Activated CD8-positive, alpha-beta T cell treated with anti-CD3 and anti-CD28 coated beads for 36 hours (primary cell): Measurements from ENCODE around the gene EXOC4. TPM values are rescaled to one million over a fixed set of nuclear protein-coding genes. Genes with fewer than 3 reads are reported as not detected.

ENCODE experiments used
- ATAC-seq: fragments of 200-7000 bp; cut with Tn5 transposase; one replicate; pipeline ENCODE4 v1.10.0; 2021; ENCODE audit warnings: mild to moderate bottlenecking, moderate library complexity
- CTCF ChIA-PET: fragments of 350-600 bp; sonication (Branson Sonifier 250); formaldehyde crosslinking; loops from one replicate; lab custom pipeline; 2021; ENCODE audit warnings: antibody characterized with exemption; lab: Charles Lee
- POLR2A ChIA-PET: fragments of 350-600 bp; sonication (Branson Sonifier 250); formaldehyde crosslinking; loops from one replicate; lab custom pipeline; 2021; ENCODE audit warnings: antibody characterized with exemption; lab: Charles Lee
- DNase-seq: peaks from one replicate; pipeline ENCODE4 v3.0.0-alpha.2; 2020
- H3K27ac Mint-ChIP-seq: one replicate; pipeline ENCODE4 v1.8.0; 2021; ENCODE audit warnings: mild to moderate bottlenecking, mixed read lengths
- H3K27me3 Mint-ChIP-seq: one replicate; pipeline ENCODE4 v1.8.0; 2021; ENCODE audit warnings: mixed read lengths
- H3K36me3 Mint-ChIP-seq: one replicate; pipeline ENCODE4 v1.8.0; 2021; ENCODE audit warnings: low read depth, mixed read lengths
- H3K4me1 Mint-ChIP-seq: one replicate; pipeline ENCODE4 v1.8.0; 2021; ENCODE audit warnings: low read depth, mixed read lengths
- H3K4me3 Mint-ChIP-seq: one replicate; pipeline ENCODE4 v1.8.0; 2021; ENCODE audit warnings: mild to moderate bottlenecking, moderate library complexity, mixed read lengths
- H3K9me3 Mint-ChIP-seq: one replicate; pipeline ENCODE4 v1.8.0; 2021; ENCODE audit warnings: mixed read lengths
- CTCF ChIP-seq: fragments of 200-600 bp; IDR thresholded peaks from one replicate; pipeline ENCODE4 v1.8.0; 2022; ENCODE audit warnings: antibody characterized with exemption, mild to moderate bottlenecking
- intact Hi-C: fragments of 100-400 bp; cut with micrococcal nuclease; formaldehyde crosslinking; loops from one replicate; pipeline ENCODE4 v1.10.0; 2022
- total RNA-seq, 2 experiments: library from RNA; stranded (reverse); gene quantifications; one replicate each; pipeline ENCODE4 v1.2.3, GENCODE V29; 2021

EXOC4 gene
- total RNA-seq, 2 experiments from 2014 or later: 54.1 to 61.7 TPM

GRCh38 chr7:133573554-133574265 is 320.8 kb downstream of the EXOC4 start:
- no peak overlapping the region for H3K27ac Mint-ChIP-seq
- DNase-seq (no peak), ATAC-seq (no peak)
- no peaks in the 10 kb centered on the region for H3K9me3 Mint-ChIP-seq
- no peaks in the 10 kb centered on the region for H3K27me3 Mint-ChIP-seq
- TF ChIP-seq CTCF: no peak
- POLR2A ChIA-PET: no interaction called here
- peaks cover 5% of the 10 kb centered on the region for H3K4me1 Mint-ChIP-seq
- intact Hi-C loops: no loop called here
- CTCF ChIA-PET: no interaction called here
- H3K4me3 Mint-ChIP-seq: no peak overlapping the region
- H3K36me3 Mint-ChIP-seq: no peaks in the 10 kb centered on the region

- ChIA-PET POLR2A (no interaction called here), CTCF (no interaction called here)
Observed at GRCh38 chr7:133575726-133576440, 323.0 kb downstream of the EXOC4 start.

GRCh38 chr7:133576612-133577168 is 323.8 kb downstream of the EXOC4 start:
- ATAC-seq (no peak), DNase-seq (no peak)
- POLR2A ChIA-PET: no interaction called here
- no peak for TF ChIP-seq CTCF
- H3K27ac Mint-ChIP-seq: no peak overlapping the region
- H3K27me3 Mint-ChIP-seq: no peaks in the 10 kb centered on the region
- peaks cover 4% of the 10 kb centered on the region for H3K4me1 Mint-ChIP-seq
- CTCF ChIA-PET: no interaction called here
- intact Hi-C loops: no loop called here
- H3K4me3 Mint-ChIP-seq: no peak overlapping the region
- H3K36me3 Mint-ChIP-seq: peaks cover 1% of the 10 kb centered on the region
- no peaks in the 10 kb centered on the region for H3K9me3 Mint-ChIP-seq

More at GRCh38 chr7:133575726-133576440, 323.0 kb downstream of the EXOC4 start:
- DNase-seq: no peak
- ATAC-seq: no peak
- no peak overlapping the region for H3K4me3 Mint-ChIP-seq
- no peaks in the 10 kb centered on the region for H3K9me3 Mint-ChIP-seq
- no peaks in the 10 kb centered on the region for H3K27me3 Mint-ChIP-seq
- H3K4me1 Mint-ChIP-seq: peaks cover 5% of the 10 kb centered on the region
- no peak for TF ChIP-seq CTCF
- intact Hi-C loops: no loop called here
- H3K27ac Mint-ChIP-seq: no peak overlapping the region
- peaks cover 1% of the 10 kb centered on the region for H3K36me3 Mint-ChIP-seq

GRCh38 chr7:133582766-133583523 is 330.1 kb downstream of the EXOC4 start:
- Mint-ChIP-seq H3K27ac (no peak overlapping the region), H3K27me3 (no peaks in the 10 kb centered on the region), H3K4me3 (no peak overlapping the region), H3K36me3 (peaks cover 9% of the 10 kb centered on the region), H3K9me3 (peaks cover 5% of the 10 kb centered on the region), H3K4me1 (peaks cover 4% of the 10 kb centered on the region)
- DNase-seq (no peak), ATAC-seq (no peak)
- intact Hi-C loops: no loop called here
- TF ChIP-seq CTCF: no peak
- CTCF ChIA-PET: no interaction called here
- POLR2A ChIA-PET: no interaction called here
